Tibial nerve (tissue), 4 donors: ENCODE data around the gene GDF9. TPM values are rescaled to one million over a fixed set of nuclear protein-coding genes. Genes with fewer than 3 reads are reported as not detected.

ENCODE experiments used
- DNase-seq, 2 donors: peaks; one replicate each; pipeline ENCODE4 v3.0.0-alpha.2; 2019; ENCODE audit warnings: low spot score in 2 of 2
- H3K27ac ChIP-seq, 4 donors: fragments of 200-600 bp; sonication (generic) in 3 of 4; one replicate each; pipeline ENCODE4 v1.5.1; 2017 to 2019; ENCODE audit warnings: mild to moderate bottlenecking in 1 of 4
- H3K27me3 ChIP-seq, 2 donors: fragments of 200-600 bp; sonication (generic) in 1 of 2; one replicate each; pipeline versions ENCODE4 v1.5.1 to v1.6.0; 2017 to 2019
- H3K36me3 ChIP-seq, 3 donors: fragments of 200-600 bp; sonication (generic); one replicate each; pipeline ENCODE4 v1.5.1; 2018 to 2019
- H3K4me1 ChIP-seq, 4 donors: fragments of 200-600 bp; sonication (generic) in 3 of 4; one replicate each; pipeline ENCODE4 v1.5.1; 2017 to 2019
- H3K4me3 ChIP-seq, 4 donors: fragments of 200-600 bp; sonication (generic) in 3 of 4; one replicate each; pipeline ENCODE4 v1.5.1; 2017 to 2019; ENCODE audit warnings: mild to moderate bottlenecking in 1 of 4, moderate library complexity in 1 of 4
- H3K9me3 ChIP-seq, 4 donors: fragments of 200-600 bp; sonication (generic) in 3 of 4; one replicate each; pipeline ENCODE4 v1.5.1; 2017 to 2019
- EP300 ChIP-seq, 2 donors: sonication (generic); formaldehyde crosslinking; IDR thresholded peaks; one replicate each; pipeline ENCODE4 v1.6.1; 2017; ENCODE audit warnings: antibody characterized with exemption in 2 of 2, mild to moderate bottlenecking in 1 of 2
- POLR2A ChIP-seq, 2 donors: fragments of 450-650 bp; IDR thresholded peaks; one replicate each; pipeline ENCODE4 v1.6.1; 2017; ENCODE audit warnings: antibody characterized with exemption in 2 of 2, mild to moderate bottlenecking in 2 of 2, moderate library complexity in 2 of 2
- WGBS, 2 donors: methylation state at CpG; one replicate each; pipeline ENCODE4 v1.1.5; 2018; 5-methylcytosine and 5-hydroxymethylcytosine counted together
- small RNA-seq: library from RNA; depleted of rRNA; stranded (forward); fragments of <200 nt; gene quantifications from one replicate; pipeline ENCODE3, GENCODE V24; 2016
- total RNA-seq, 4 donors: library from RNA; depleted of rRNA; stranded (reverse); fragments of >200 nt; gene quantifications; one replicate each; pipeline ENCODE4 v1.1.0, GENCODE V29; 2016
- TF ChIP-seq, protein P1 (sequence below), 5 experiments: fragments of 200-600 bp in 3 of 5; fragments of 450-650 bp in 2 of 5; sonication (generic) in 3 of 5; IDR thresholded peaks; one replicate each; pipeline ENCODE4 v1.5.1; 2016 to 2019; ENCODE audit warnings: antibody characterized with exemption in 5 of 5, mild to moderate bottlenecking in 3 of 5, moderate library complexity in 2 of 5

The GDF9 gene
- total RNA-seq, 4 donors from 2014 or later = 0.44 to 0.60 TPM; not detected in 2

DNA sequence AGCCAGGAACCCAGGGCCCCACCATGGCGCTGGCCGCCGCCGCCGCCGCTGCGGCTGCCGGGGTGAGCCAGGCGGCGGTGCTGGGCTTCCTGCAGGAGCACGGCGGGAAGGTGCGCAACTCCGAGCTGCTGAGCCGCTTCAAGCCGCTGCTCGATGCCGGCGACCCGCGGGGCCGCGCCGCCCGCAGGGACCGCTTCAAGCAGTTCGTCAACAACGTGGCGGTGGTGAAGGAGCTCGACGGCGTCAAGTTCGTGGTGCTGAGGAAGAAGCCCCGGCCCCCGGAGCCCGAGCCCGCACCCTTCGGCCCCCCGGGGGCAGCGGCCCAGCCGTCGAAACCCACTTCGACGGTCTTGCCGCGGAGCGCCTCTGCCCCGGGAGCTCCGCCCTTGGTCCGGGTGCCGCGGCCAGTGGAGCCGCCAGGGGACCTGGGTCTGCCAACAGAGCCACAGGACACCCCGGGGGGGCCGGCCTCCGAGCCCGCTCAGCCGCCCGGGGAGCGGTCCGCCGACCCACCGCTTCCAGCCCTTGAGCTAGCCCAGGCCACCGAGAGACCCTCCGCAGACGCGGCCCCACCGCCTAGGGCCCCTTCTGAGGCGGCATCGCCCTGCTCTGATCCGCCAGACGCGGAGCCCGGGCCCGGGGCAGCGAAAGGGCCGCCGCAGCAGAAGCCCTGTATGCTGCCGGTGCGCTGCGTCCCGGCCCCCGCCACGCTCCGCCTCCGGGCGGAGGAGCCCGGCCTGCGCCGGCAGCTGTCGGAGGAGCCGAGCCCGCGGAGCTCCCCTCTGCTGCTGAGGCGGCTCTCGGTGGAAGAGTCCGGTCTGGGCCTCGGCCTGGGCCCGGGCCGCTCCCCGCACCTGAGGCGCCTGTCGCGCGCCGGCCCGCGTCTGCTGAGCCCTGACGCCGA, 52.4 kb downstream of the GDF9 start:
- no peak for TF ChIP-seq EP300 (IDR thresholded peaks at IDR 0.05)
- TF ChIP-seq, protein P1, sequence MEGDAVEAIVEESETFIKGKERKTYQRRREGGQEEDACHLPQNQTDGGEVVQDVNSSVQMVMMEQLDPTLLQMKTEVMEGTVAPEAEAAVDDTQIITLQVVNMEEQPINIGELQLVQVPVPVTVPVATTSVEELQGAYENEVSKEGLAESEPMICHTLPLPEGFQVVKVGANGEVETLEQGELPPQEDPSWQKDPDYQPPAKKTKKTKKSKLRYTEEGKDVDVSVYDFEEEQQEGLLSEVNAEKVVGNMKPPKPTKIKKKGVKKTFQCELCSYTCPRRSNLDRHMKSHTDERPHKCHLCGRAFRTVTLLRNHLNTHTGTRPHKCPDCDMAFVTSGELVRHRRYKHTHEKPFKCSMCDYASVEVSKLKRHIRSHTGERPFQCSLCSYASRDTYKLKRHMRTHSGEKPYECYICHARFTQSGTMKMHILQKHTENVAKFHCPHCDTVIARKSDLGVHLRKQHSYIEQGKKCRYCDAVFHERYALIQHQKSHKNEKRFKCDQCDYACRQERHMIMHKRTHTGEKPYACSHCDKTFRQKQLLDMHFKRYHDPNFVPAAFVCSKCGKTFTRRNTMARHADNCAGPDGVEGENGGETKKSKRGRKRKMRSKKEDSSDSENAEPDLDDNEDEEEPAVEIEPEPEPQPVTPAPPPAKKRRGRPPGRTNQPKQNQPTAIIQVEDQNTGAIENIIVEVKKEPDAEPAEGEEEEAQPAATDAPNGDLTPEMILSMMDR (IDR thresholded peaks at IDR 0.05) = peak in 1 of 5 experiments; percentile 14
- no peak for TF ChIP-seq POLR2A (IDR thresholded peaks at IDR 0.05)
- H3K4me3 ChIP-seq = peak overlapping the region in 3 of 4 donors; percentile 16 to 49 (median 44)
- peaks cover 0 to 19% (median 3%) of the 10 kb centered on the region in 4 donors for H3K4me1 ChIP-seq
- no peaks in the 10 kb centered on the region for H3K9me3 ChIP-seq
- peaks cover 5 to 66% of the 10 kb centered on the region in 2 donors for H3K27me3 ChIP-seq
- H3K27ac ChIP-seq = peak overlapping the region in 3 of 4 donors; percentile 5 to 82 (median 76)
- no peak for DNase-seq
- H3K36me3 ChIP-seq = no peaks in the 10 kb centered on the region
- WGBS, 2 donors = 4% methylated on average over 27 to 53 of the region's 110 CpGs

DNA sequence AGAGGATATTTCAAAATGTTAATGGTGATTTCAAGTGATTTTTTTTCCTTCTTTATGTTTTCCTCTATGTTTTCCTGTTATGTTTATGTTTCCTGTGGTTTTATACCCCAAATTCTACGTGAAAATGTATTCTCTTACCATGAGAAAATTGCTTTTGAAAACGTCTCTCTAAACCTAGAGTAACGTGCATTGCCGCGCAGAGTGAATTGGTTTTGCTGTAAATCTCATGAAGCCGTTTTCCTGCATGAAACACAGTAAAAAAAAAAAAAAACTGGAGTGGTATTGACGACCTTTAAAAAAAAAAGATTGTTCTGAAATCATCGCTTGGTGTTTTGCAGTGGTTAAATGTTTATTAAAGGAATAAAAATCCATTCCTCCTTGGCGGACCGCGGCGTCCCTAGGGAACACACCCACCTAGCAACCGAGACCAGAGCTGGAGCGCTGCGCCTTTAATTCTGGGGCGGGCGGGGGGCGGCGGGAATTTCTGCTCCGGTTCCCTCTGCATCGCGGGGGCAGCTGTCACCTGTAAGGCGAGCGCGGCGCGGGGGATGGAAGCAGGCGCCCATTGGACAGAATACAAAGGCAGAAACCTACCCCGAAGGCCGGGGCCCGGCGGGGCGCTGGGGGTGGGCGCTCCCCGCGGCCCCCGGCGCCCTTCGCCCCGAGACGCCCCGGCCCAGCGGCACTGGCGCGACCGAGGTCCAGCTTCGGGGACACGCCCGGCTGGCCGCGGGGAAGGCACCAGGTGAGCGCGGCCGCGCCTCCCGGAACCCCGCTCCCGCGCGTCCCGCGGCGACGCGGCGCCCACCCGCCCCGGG, 53.3 kb downstream of the GDF9 start, which contains the start of gene SOWAHA:
Gene SOWAHA, plus strand, starts transcription at position 522 of the 818 bp plus-strand sequence. CDS start 320 bp downstream, outside the sequence.
- peaks cover 5 to 64% of the 10 kb centered on the region in 2 donors for H3K27me3 ChIP-seq
- no peaks in the 10 kb centered on the region for H3K9me3 ChIP-seq
- no peak for TF ChIP-seq POLR2A (IDR thresholded peaks at IDR 0.05)
- TF ChIP-seq, protein P1 (IDR thresholded peaks at IDR 0.05) = no peak
- TF ChIP-seq EP300 (IDR thresholded peaks at IDR 0.05) = no peak
- peaks cover 0 to 19% (median 3%) of the 10 kb centered on the region in 4 donors for H3K4me1 ChIP-seq
- peak within 1 kb of the TSS in 3 of 4 donors; percentile 16 to 49 (median 44) for H3K4me3 ChIP-seq
- DNase-seq = no peak
- H3K27ac ChIP-seq = peak within 1 kb of the TSS in 3 of 4 donors; percentile 5 to 82 (median 76)
- WGBS, 2 donors = 7 to 8% methylated on average over 26 to 34 of the region's 68 CpGs
- H3K36me3 ChIP-seq = no peaks in the 10 kb centered on the region

DNA sequence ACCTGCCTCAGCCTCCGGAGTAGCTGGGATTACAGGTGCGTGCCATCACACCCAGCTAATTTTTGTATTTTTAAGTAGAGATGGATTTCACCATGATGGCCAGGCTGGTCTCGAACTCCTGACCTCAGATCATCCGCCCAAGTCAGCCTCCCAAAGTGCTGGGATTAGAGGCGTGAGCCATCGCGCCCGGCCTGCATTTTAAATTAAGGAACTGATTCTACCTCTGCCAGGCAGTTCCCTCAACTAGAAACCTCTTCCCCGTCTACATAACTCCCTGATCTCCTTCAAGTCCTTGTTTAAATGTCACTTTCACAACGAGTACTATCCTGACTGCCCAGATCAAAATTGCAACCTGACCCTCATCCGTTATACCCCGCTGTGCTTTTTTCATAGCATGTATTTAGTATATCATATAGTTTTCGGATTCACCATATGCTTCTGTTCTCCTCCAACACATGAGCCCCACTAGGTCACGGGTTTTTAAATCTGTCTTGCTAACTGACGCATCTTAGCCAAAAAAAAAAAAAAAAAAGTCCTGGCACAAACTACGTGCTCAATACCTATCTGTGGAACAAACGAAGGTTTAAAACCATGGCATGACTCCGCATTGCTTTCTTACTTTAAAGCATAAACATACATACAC, 54.0 kb downstream of the GDF9 start:
- Histone ChIP-seq H3K4me1 (peaks cover 0 to 19% (median 3%) of the 10 kb centered on the region in 4 donors), H3K27ac (no peak overlapping the region), H3K36me3 (no peaks in the 10 kb centered on the region), H3K9me3 (no peaks in the 10 kb centered on the region), H3K4me3 (no peak overlapping the region), H3K27me3 (peaks cover 5 to 64% of the 10 kb centered on the region in 2 donors)
- no peak for DNase-seq
- 44 to 51% methylated on average over 18 of the region's 18 CpGs for WGBS, 2 donors
- TF ChIP-seq, protein P1 (IDR thresholded peaks at IDR 0.05) = no peak
- TF ChIP-seq EP300 (IDR thresholded peaks at IDR 0.05) (no peak), POLR2A (IDR thresholded peaks at IDR 0.05) (no peak)

Small RNA genes within 50 kb of the gene (small RNA-seq; reads per million reads assigned to genes)
- gene RNA5SP192 = not detected

Other genes with a start within 250 kb of the GDF9 start
- gene IL13, start 208.3 kb downstream of the GDF9 start, total RNA-seq = under 1 TPM in 2 of 4 donors, not detected in 2; 0.44 to 0.98 TPM
- gene IL4, start 192.5 kb downstream of the GDF9 start, total RNA-seq = not detected
- gene KIF3A, start 128.9 kb downstream of the GDF9 start, total RNA-seq = 10 to 100 TPM in 3 of 4 donors, 1 to 10 TPM in 1; 8.4 to 11.6 (median 10.7) TPM
- not detected for gene CCNI2, start 119.0 kb downstream of the GDF9 start, total RNA-seq
- gene SEPTIN8, start 89.2 kb downstream of the GDF9 start, total RNA-seq = 10 to 100 TPM; 38.5 to 48.3 (median 44.2) TPM
- 1 to 10 TPM in 2 of 4 donors, under 1 TPM in 2; 0.44 to 2.9 (median 0.99) TPM for gene SOWAHA, start 53.2 kb downstream of the GDF9 start, total RNA-seq
- 10 to 100 TPM; 29.1 to 67.5 (median 38.5) TPM for gene SHROOM1, start 35.8 kb downstream of the GDF9 start, total RNA-seq
- 100 to 1,000 TPM in 3 of 4 donors, 10 to 100 TPM in 1; 69.8 to 143 (median 118) TPM for gene UQCRQ, start 173 bp upstream of the GDF9 start, total RNA-seq
- gene LEAP2, start 7.2 kb upstream of the GDF9 start, total RNA-seq = 1 to 10 TPM; 1.7 to 3.9 (median 2.5) TPM
- gene AFF4, start 97.2 kb upstream of the GDF9 start, total RNA-seq = 10 to 100 TPM; 70.5 to 85.3 (median 73.2) TPM
- gene ZCCHC10, start 160.1 kb upstream of the GDF9 start, total RNA-seq = 1 to 10 TPM; 7.4 to 9.0 (median 8.3) TPM
- gene HSPA4, start 185.5 kb upstream of the GDF9 start, total RNA-seq = 10 to 100 TPM; 32.8 to 48.3 (median 45.4) TPM